ENCODE data around the gene VCAM1. TPM values are rescaled to one million over a fixed set of nuclear protein-coding genes. Genes with fewer than 3 reads are reported as not detected.

The VCAM1 gene
- total and polyA plus RNA-seq, 2 of the 8 experiments (the other 6 are each of a cell fraction or from before 2014, with no cell fraction given): 0.21 TPM; not detected in 1

DNA sequence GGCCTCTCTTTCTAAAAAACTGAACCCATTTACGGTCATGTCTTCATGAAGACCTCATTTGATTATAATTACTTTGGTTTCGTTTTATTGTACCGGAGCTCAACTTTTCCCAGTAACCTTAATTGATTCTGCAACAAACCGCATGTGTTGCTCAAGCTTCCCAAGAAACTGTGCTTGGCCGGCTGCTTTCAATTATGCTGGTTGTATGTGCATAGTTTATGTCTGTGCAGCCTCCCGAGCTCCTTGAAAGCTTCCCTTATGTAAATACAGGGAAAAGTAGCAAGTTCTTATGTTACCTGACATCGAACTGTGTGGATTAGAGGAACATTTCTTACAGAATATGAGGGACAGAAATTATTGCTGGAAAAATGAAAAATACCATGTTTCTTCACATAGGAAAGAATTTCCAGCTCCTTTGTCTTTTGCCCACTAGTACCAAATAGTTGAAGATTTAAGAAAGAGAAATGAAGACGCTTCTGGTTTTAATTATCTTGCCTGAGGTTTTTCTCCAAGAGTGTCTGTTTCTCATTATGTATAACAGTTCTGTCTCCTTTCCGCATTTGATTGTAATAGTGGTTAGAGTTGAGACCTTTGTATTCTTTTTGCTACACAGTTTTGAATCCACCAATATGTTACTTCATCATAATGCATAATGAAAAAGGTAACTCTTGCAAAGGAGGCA is 2.1 kb downstream of the VCAM1 start (continued):
- TF ChIP-seq TBP (IDR thresholded peaks at IDR 0.05; ENCODE audit: low read depth, low read length): no peak
- TF ChIP-seq CTBP2 (IDR thresholded peaks at IDR 0.05; ENCODE audit: borderline replicate concordance, insufficient read depth, insufficient read length, low read length): no peak
- TF ChIP-seq ZNF274 (IDR thresholded peaks at IDR 0.05; ENCODE audit: borderline replicate concordance, extremely low read depth, low read length): no peak
- no peak for TF ChIP-seq CBX5 (IDR thresholded peaks at IDR 0.05; ENCODE audit: low read depth, low read length)
- TF ChIP-seq GABPA (IDR thresholded peaks at IDR 0.05; ENCODE audit: borderline replicate concordance, insufficient read depth, low read length): no peak
- no peak for TF ChIP-seq SP4 (IDR thresholded peaks at IDR 0.05; ENCODE audit: low read length)
- no peak for TF ChIP-seq SP1 (IDR thresholded peaks at IDR 0.05; ENCODE audit: low read depth, low read length)

All from H1 (cell line).